ENCODE data around the gene HPD. TPM values are rescaled to one million over a fixed set of nuclear protein-coding genes. Genes with fewer than 3 reads are reported as not detected.

HPD gene
- total RNA-seq, 1 experiment from 2014 or later, result 0.20 TPM

- no TSS peak for BruUV-seq (replicated peaks)
- Mint-ChIP-seq H3K36me3 (ENCODE audit: insufficient read depth, unreplicated experiment) (peaks cover 68% of the 10 kb centered on the region), H3K4me3 (ENCODE audit: unreplicated experiment) (peak overlapping the region; percentile 74), H3K27me3 (ENCODE audit: insufficient read depth, unreplicated experiment) (no peaks in the 10 kb centered on the region), H3K4me1 (ENCODE audit: low read depth, unreplicated experiment) (peaks cover 33% of the 10 kb centered on the region), H3K9me3 (ENCODE audit: unreplicated experiment) (no peaks in the 10 kb centered on the region), H3K27ac (ENCODE audit: unreplicated experiment) (peak overlapping the region; percentile 96)
- POLR2A ChIA-PET, result interaction anchor here (0.5 to 1.9 kb wide), 8 partner anchors 9 to 118 kb away, joined by 3 to 17 read pairs (median 4); no protein-coding TSS in a partner anchor
- no peaks in the 10 kb centered on the region for H3K27me3 ChIP-seq (replicated peaks; ENCODE audit: control insufficient read depth, insufficient read depth, low read length)
- H3K4me3 ChIP-seq (ENCODE audit: low read depth, low read length), result peak overlapping the region; percentile 82
- H3K4me1 ChIP-seq, result peaks cover 59% of the 10 kb centered on the region
- no peaks in the 10 kb centered on the region for H3K9me3 ChIP-seq
- DNase-seq, result peak; percentile 91 to 96
- CTCF ChIA-PET, result interaction anchor here (0.5 to 6.6 kb wide), 35 partner anchors 9 to 337 kb away, joined by 3 to 145 read pairs (median 7); partner anchors contain the start of genes PSMD9, SETD1B and TMEM120B
- intact Hi-C loops (cut with micrococcal nuclease; ENCODE audit: unreplicated experiment), result loop anchor here (1.0 to 5.0 kb wide), 6 partner anchors 18 to 212 kb away; partner anchors contain the start of genes KDM2B and PSMD9
- no peaks in the 10 kb centered on the region; the same call in none of the 2 replicates for H3K36me3 ChIP-seq (ENCODE audit: control insufficient read depth, insufficient read depth, low read length)
- peak; percentile 96 to 100 for TF ChIP-seq CTCF (IDR thresholded peaks at IDR 0.05; ENCODE audit: insufficient read depth in 1 of 2, low read depth in 1 of 2, low read length in 1 of 2, severe bottlenecking in 1 of 2, unreplicated experiment in 1 of 2)
Observed at GRCh38 chr12:121793838-121794533, 64.7 kb downstream of the HPD start.

GRCh38 chr12:121793440-121793837 lies 65.2 kb downstream of the HPD start, which contains the start of gene RHOF:
TSS of gene RHOF (minus strand) at chr12:121793688. CDS start at chr12:121793633, 55 bp downstream.
- peaks cover 63% of the 10 kb centered on the region for H3K36me3 Mint-ChIP-seq (ENCODE audit: insufficient read depth, unreplicated experiment)
- H3K9me3 Mint-ChIP-seq (ENCODE audit: unreplicated experiment), result no peaks in the 10 kb centered on the region
- Histone ChIP-seq H3K4me3 (ENCODE audit: low read depth, low read length) (peak within 1 kb of the TSS; percentile 82), H3K9me3 (no peaks in the 10 kb centered on the region), H3K27me3 (replicated peaks; ENCODE audit: control insufficient read depth, insufficient read depth, low read length) (no peaks in the 10 kb centered on the region), H3K36me3 (ENCODE audit: control insufficient read depth, insufficient read depth, low read length) (no peaks in the 10 kb centered on the region; the same call in none of the 2 replicates), H3K4me1 (peaks cover 53% of the 10 kb centered on the region)
- ChIA-PET CTCF (interaction anchor here (0.7 to 6.6 kb wide), 19 partner anchors 9 to 257 kb away, joined by 3 to 145 read pairs (median 9); partner anchors contain the start of genes PSMD9, SETD1B and TMEM120B), POLR2A (interaction anchor here (1.3 to 1.9 kb wide), 3 partner anchors 10 to 18 kb away, joined by 3 to 17 read pairs (median 6); no protein-coding TSS in a partner anchor)
- H3K4me1 Mint-ChIP-seq (ENCODE audit: low read depth, unreplicated experiment), result peaks cover 28% of the 10 kb centered on the region
- peak within 1 kb of the TSS; percentile 96 for H3K27ac Mint-ChIP-seq (ENCODE audit: unreplicated experiment)
- H3K4me3 Mint-ChIP-seq (ENCODE audit: unreplicated experiment), result peak within 1 kb of the TSS; percentile 74
- DNase-seq, result no peak
- no peaks in the 10 kb centered on the region for H3K27me3 Mint-ChIP-seq (ENCODE audit: insufficient read depth, unreplicated experiment)
- no peak for TF ChIP-seq CTCF (IDR thresholded peaks at IDR 0.05; ENCODE audit: insufficient read depth in 1 of 2, low read depth in 1 of 2, low read length in 1 of 2, severe bottlenecking in 1 of 2, unreplicated experiment in 1 of 2)
- BruUV-seq (replicated peaks), result no TSS peak
- intact Hi-C loops (cut with micrococcal nuclease; ENCODE audit: unreplicated experiment), result loop anchor here (5.0 kb wide), 1 partner anchor 211 kb away; the partner anchor contains the start of gene KDM2B

All from Caco-2 (cell line).